GM18951 (cell line): ENCODE results near the gene PLSCR4.

Experiments used
- POLR2A ChIP-seq: IDR thresholded peaks from 4 replicates; pipeline ENCODE4 v1.6.1; 2011; ENCODE audit warnings: mild to moderate bottlenecking; ENCODE audit not compliant: insufficient read length, insufficient read depth; ENCODE audit errors: extremely low read depth
- in situ Hi-C: fragments of 300-500 bp; cut with MboI; formaldehyde crosslinking; loops from one replicate; pipeline ENCODE4 v1.12.0; 2022; ENCODE audit warnings: low sequenced_read_pairs, mixed read lengths, inconsistent platforms; ENCODE audit not compliant: unreplicated experiment

The PLSCR4 gene

GRCh38 chr3:146199762-146200161, 51.1 kb downstream of the PLSCR4 start:
- in situ Hi-C loops = loop anchor here (25.0 kb wide), 1 partner anchor 388 kb away; no protein-coding TSS in a partner anchor
- TF ChIP-seq POLR2A = no peak

- TF ChIP-seq POLR2A = no peak
- in situ Hi-C loops = no loop called here
Measured at GRCh38 chr3:146196789-146197188, 54.1 kb downstream of the PLSCR4 start.

- no peak for TF ChIP-seq POLR2A
- in situ Hi-C loops = no loop called here
Measured at GRCh38 chr3:146195605-146196004, 55.3 kb downstream of the PLSCR4 start.

GRCh38 chr3:146195030-146195429, 55.9 kb downstream of the PLSCR4 start:
- in situ Hi-C loops = no loop called here

GRCh38 chr3:146191051-146191450, 59.9 kb downstream of the PLSCR4 start:
- in situ Hi-C loops = no loop called here
- TF ChIP-seq POLR2A = no peak

More at GRCh38 chr3:146195030-146195429, 55.9 kb downstream of the PLSCR4 start:
- TF ChIP-seq POLR2A = no peak

GRCh38 chr3:146189519-146190173, 61.3 kb downstream of the PLSCR4 start:
- TF ChIP-seq POLR2A = no peak
- in situ Hi-C loops = no loop called here

GRCh38 chr3:146187334-146187950, 63.5 kb downstream of the PLSCR4 start:
- TF ChIP-seq POLR2A = no peak
- in situ Hi-C loops = no loop called here

- TF ChIP-seq POLR2A = no peak
- in situ Hi-C loops = no loop called here
Measured at GRCh38 chr3:146184241-146185015, 66.5 kb downstream of the PLSCR4 start.

GRCh38 chr3:146181216-146181615, 69.7 kb downstream of the PLSCR4 start:
- TF ChIP-seq POLR2A = no peak
- in situ Hi-C loops = no loop called here

GRCh38 chr3:146180376-146180775, 70.5 kb downstream of the PLSCR4 start:
- TF ChIP-seq POLR2A = no peak
- in situ Hi-C loops = no loop called here

- no peak for TF ChIP-seq POLR2A
- in situ Hi-C loops = no loop called here
Measured at GRCh38 chr3:146178006-146178689, 72.8 kb downstream of the PLSCR4 start.

GRCh38 chr3:146177519-146177918, 73.4 kb downstream of the PLSCR4 start:
- TF ChIP-seq POLR2A = no peak
- in situ Hi-C loops = no loop called here

- no peak for TF ChIP-seq POLR2A
- in situ Hi-C loops = no loop called here
Measured at GRCh38 chr3:146177072-146177471, 73.8 kb downstream of the PLSCR4 start.

GRCh38 chr3:146172586-146172985, 78.3 kb downstream of the PLSCR4 start:
- no peak for TF ChIP-seq POLR2A
- in situ Hi-C loops = loop anchor here (25.0 kb wide), 1 partner anchor 385 kb away; no protein-coding TSS in a partner anchor
